Upper lobe of left lung (tissue), 4 donors: ENCODE measurements around the gene PLXNA2.

Source experiments
- CTCF ChIP-seq, 6 experiments: fragments of 450-650 bp in 4 of 6; fragments of 200-600 bp in 2 of 6; sonication (generic) in 2 of 6; IDR thresholded peaks; one replicate each; pipeline ENCODE4 v1.5.1; 2016 to 2019; ENCODE audit warnings: antibody characterized with exemption in 6 of 6
- POLR2AphosphoS5 ChIP-seq, 2 donors: sonication (generic); formaldehyde crosslinking; IDR thresholded peaks; one replicate each; pipeline ENCODE4 v1.5.1; 2017; ENCODE audit warnings: antibody characterized with exemption in 2 of 2

DNA sequence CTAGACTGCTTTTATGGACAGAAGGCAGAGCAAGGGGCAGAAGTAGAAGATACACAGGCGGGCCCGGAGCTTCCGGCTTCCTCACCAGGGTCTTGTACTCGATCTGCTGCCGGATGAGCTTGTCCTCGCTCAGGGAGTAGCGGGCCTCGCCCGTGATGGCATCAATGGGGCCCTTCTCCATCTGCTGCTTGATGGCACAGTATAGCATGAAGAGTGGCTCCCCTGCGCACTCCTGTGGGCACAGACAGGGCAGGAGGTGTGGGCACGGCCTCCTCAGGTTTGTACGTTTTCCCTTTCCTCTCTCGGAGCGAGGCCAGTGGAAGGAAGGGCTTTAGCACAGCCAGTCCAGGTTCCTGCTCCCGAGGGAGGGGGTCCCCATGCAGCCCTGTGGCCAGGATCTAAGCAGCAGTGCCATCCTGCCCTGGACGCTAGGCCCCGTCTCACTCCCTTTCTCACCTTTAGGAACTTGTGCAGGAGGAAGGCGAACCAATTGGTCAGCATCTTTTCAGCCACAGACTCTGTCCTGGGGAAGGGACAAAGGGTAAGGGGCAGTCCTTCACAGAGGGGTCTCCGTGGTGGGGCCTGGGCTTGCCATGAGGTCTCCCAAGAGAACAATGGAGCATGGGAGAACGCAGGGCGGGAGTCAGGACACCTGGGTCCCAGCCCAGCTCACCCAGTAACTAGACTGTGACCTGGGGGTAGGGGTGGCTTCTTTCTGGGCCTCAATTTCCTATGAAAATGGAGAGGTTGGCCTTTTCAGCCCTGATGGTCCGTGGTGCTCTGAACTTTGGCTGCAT is 204.4 kb downstream of the PLXNA2 start:
- TF ChIP-seq CTCF (IDR thresholded peaks at IDR 0.05) (no peak), POLR2AphosphoS5 (IDR thresholded peaks at IDR 0.05) (no peak)
